HG03025 (cell line): ENCODE measurements around the gene ETS1.

Experiments used
- ATAC-seq: cut with Tn5 transposase; IDR thresholded peaks from one replicate; pipeline ENCODE4 v1.9.1; 2021; ENCODE audit warnings: mild to moderate bottlenecking, moderate library complexity; ENCODE audit not compliant: unreplicated experiment, low FRiP score

ETS1 gene, protein sequence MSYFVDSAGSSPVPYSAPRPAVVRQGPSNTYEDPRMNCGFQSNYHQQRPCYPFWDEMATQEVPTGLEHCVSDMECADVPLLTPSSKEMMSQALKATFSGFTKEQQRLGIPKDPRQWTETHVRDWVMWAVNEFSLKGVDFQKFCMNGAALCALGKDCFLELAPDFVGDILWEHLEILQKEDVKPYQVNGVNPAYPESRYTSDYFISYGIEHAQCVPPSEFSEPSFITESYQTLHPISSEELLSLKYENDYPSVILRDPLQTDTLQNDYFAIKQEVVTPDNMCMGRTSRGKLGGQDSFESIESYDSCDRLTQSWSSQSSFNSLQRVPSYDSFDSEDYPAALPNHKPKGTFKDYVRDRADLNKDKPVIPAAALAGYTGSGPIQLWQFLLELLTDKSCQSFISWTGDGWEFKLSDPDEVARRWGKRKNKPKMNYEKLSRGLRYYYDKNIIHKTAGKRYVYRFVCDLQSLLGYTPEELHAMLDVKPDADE

DNA sequence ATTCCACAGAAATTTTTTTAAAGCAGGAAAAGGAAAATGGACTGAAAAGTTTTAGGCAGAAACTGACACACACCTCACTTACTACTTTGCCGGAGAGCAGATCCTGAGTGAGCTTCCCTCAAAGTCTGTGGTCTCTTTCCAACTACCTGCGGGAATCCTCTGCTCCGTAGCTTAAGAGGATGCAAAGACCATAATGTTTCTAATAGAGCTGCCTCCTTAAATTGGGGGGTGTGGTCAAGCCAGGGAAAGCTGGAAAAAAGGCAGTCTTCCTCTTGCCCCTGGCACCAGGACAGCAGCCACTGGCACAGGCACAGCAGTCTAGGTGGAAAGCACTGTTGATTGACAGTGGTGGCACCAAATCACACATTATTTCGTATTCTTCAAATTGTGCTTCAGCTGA lies at the start of gene ETS1:
ETS1 (minus strand) TSS at position 144 of the 400 bp plus-strand sequence. CDS start 14,428 bp downstream, outside the sequence.
- ATAC-seq, result no peak

DNA sequence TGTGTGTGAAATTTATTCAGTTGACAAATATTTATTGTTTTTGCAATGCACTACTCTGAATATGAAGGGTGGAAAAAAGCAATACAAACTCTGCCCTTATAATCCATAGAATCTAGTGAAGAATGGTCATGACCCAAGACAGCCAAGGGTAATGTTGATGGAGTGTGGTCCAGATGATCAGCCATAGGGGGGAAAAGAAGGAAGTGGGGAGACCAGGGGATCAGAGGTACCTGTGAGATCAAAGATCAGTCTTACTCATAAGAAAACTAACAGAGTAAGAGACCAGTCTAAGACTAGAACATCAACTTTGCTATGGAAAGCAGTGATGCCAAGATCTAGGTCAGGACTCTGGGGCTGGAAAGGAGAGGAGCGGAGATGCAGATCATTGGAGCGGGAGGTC lies 47.0 kb upstream of the ETS1 start:
- ATAC-seq, result no peak

DNA sequence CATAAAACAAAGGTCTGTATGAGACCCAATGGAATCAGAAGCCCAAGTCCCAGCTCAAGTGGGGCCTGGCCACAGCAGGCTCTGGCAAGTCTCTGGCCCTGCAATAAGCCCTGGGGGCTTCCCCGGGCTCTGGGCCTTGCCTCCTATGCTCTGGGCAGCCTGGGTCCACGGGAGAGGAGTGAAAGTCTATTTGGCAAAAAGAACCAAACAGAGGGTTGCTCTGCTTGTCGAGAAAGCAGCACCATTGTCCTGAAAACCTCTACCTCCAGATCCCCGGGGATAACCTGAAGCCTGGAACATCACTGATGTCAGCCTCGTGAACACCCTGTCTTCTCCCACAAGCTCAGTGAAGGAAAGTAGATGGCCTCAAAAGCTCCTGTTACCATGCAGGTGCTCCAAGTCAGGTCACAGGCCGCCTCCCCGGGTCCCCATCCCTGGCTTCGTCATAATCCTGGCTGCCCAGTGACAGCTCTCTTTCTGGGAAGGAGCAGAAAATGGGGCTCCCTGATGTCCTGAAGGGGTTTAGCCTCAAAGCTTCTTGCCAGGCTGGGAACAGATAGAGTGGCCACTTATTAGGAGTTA lies 46.1 kb upstream of the ETS1 start:
- ATAC-seq, result no peak

DNA sequence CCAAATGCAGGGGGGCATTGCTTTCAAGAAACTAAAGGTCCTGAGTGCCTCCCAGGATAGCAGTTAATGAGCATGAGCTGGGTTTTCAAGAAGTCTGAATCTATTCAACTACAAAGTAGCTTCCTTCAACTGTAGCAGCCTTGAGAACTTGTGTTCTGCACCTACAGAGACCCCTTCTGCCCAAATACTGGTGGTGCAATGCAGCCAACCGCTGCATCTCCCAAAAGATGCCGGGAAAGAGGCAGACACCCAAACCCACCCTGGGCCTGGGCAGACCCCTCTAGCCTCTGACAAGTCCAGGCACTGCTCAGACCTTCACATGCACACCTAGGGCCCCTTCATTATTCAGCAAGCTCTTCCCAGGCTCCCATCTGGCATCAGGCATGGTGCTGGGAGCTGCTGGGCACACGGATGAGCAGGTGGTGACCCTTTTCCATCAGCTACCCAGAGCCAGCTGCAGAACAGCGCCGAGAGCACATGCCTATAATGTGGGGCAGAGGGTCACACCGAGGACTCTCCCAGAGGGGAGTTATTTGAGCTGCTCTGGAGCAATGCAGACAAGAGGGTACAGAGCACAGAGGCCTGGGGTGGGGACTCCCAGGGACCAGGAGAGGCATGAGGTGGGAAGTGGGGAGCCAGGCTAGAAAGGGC lies 44.9 kb upstream of the ETS1 start:
- ATAC-seq, result no peak

DNA sequence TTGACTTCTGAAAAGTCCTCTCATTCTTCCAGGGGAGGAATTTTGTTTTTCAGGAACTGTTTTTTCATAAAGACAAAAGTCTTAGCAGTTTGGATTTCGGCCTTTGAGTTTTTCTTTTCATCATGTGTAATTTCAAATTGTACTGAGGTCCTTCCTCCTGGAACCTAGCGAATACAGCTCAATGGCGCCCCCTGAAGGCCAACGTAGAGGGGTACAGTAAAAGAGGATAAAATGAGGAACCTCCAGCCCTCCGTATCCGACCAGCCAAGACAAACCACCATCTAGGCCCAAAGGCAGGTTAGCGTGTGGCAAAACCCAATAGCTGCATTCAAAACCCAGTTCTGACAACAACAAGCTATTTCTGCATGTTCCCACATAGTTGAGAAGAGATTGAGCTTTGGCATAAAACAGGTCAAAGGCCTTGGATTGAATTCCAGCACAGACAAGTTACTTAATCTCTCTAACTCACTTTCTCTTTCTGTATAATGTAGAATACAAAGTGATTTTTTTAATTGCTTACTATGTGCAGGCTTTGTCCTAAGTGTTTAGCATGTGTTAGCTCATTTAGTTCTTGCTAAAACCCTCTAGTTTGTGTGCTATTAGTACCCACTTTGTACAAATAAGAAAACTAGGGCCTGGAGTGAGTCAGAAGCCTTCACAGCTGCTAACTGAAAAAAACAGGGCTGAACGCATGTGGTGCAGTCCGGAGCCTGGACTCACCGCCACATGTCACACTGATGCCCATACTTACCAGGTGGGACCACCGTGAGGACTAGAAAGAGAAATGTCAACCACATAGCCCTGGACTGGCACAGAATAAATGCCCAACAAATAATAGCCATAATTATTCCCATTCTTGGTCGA lies 43.2 kb upstream of the ETS1 start:
- no peak for ATAC-seq

DNA sequence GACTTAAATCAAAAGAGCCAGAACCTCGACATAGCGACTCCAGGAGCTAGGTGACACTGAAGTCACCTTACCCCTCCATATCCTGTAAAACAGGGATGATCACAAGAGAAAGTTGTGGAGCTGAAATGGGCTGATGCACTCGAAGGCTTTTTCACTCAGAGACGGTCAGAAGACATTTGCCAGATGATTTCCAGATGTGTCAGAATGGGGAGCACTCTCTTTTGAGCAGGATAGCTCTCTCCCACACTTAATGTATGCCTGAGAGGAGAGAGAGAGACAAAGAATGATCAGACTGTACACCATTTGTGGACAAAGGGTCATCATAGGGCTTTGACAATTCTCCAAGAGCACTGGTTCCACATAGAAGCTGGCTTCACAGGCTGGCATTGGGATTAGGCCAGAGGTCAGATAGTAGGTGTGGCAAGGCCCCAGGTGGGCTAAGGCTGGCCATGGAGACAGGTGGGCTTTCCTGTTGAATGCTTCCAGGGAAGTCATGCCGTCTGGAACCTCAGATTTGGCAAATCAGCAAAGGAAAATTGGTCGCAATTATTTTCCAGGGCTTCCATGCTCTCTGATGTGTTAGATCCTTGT lies 42.3 kb upstream of the ETS1 start:
- no peak for ATAC-seq

DNA sequence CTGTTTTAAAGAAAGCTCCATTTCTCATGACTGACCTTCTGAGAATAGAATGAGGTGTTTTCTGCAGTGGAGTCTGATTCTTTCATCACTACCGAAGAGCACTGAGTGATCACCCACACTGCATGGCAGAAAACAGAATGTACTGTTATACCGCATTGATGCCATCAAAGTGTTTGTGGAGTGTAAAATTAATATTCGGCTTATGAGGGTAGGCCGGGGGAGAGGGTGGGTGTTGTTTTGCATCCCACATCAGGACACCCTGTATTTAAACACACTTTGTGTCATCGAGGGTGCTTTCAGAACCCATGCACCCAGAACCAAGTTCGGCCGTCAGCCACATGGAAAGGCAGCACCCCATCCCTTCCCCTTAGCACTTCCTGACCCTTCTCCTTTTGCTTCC lies 41.3 kb upstream of the ETS1 start:
- no peak for ATAC-seq

DNA sequence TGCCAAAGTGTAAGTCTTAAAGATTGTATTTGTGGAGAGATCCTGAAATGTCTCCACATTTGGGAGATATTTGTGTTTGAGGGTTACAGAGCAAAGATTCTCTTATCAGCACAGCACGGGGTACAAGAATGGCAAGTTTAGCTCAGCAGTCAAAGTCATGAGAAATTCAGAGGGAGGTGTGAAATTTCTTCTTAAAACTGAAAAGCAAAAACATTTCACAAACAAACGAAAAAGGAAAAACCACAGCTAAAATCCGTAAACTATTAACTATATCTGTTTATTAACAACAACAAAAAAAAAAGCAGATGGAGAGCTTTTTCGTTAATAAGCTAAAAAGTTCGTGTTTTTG lies 40.9 kb upstream of the ETS1 start:
- ATAC-seq, result no peak

DNA sequence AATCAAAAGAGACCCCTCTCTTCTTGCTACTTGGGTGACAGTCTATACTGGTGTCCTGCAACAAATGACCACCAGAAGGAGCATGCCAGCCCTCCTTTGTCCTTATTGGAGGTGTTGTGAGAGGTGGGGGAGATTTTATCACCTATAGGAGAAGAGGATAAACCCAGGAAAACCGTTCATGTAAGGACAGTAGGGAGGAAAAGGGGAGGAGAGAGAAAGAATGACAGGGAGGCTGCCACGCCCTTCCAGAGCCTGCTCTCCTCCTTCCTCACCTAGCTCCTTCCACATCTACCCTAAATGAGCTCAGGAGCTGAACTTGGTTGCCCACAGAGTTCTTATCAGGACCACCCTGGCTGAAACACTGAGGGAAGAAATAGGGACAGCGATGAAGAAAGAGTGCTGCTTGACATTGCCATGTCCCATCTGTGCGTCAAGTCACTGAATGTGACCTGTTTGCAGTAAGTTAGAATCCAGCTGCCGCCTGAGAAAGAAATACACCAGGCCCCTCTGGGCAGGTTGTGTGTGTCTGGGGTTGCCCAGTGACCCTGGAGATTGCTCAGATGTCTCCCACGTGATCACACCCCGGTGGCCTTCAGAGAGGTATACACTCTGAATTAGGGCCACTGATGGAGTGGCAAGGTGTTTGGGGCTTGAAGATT lies 40.4 kb upstream of the ETS1 start:
- ATAC-seq, result no peak

DNA sequence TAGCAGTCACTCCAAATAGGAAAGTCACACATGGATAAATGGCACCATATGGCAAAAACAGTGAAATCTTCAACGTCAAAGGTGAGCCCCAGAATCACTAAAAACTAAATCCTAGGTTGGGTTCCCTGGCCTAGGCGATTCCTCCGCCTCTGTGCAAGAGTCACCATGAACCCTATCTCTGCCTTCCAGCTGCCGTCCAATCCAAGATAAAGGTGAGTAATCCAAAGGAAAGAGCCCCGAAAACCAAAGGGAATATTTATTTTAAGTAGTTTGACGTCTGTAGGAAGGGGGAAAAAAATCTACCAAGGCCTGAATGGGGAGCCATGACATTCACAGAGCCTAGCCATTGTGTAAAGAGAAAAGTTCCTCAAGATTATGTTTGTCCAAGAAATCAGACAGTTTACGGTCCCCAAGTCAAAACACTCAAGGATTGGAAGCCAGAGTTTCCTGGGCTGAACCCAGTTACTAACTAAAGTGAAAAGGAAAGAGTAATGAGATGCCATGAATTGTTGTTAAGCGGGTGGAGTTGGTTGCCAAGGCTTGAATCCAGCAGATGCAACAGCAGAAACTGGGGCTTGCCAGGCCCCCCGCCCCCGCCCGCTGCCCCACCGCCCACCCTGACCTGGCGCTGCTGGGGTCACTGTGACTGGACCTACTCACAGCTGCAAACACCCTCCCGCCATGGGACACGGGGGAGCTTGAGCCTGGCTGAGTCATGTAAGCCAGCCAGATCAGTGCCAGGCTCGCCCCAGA lies 39.7 kb upstream of the ETS1 start:
- no peak for ATAC-seq

DNA sequence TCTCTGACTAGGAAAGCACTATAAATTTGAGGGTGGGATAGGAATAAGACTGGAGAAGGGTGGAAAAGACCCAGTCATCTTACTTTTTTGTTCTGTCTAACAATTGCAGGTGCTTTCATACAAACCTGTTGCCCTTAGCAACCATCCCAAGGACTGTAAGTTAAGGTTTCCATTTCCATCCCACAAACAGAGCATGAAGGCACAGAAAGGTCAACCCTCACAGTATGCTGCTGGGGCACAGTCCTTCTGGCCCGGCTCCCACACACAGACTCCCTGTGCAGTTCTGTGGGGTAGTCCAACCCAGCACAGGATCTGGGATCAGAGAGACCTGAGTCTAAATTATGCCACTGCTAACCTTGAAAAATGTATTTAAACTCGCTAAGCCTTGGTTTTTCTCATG lies 38.4 kb upstream of the ETS1 start:
- ATAC-seq, result no peak

DNA sequence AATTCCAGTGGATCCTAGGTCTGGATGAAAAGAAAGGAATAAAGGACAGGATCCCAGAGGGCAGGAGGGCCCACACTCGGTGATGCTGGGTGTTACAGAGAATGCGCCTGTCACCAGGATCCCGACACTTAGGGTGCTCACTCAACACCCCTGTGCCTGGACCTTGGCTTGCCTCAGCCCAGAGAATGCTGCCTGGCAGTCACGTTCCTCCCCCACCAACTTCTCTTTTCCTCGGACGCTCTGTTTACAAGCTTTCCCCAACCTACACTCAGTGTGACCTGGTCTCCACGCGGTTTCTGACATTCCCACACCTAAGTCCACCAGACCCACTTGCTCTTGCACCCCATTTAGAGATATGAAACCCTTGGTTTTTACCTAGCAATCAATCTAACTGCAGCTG lies 38.0 kb upstream of the ETS1 start:
- ATAC-seq, result no peak

DNA sequence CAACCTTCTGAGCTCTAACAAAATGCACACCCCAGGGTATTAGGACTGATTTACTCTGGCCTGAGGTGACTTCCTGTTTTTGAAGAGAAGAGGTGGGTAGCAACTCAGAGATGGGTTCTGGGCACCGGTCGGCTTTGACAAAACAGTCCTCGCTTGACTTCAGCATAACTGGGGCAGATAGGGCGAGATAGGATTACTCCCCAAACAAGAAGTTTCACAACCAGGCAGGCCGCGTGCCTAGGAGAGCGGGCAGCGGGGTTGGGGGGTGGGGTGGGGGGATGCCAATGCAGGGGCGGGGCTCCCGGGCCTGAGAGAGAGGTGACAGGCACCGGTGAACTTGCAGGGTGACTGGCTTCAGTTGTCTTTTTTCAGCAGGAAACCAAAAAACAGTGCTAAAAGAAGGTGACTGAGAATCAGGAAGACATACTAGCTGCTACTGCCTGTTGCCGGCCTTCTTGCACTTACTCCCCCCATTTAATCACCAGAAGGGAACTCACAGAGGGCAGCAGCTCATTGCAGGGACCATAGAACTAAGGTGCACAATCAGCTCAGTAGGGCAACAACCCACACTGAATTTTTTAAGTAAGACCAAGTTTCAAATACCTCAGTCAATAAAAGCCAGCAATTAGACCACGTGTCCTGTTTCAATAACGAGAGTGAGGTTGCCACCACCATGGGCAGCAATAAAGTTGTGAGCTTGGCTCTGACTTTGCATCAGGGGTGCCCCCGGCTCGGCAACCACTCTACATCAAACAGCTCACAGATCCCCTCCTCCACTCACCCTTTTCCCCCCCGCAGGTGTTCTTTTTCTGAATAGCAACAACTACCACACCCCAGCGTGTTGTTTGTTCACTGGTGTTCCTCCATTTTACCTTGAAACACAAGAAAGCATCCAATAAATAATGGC lies 37.2 kb upstream of the ETS1 start:
- peak; percentile 40 for ATAC-seq

DNA sequence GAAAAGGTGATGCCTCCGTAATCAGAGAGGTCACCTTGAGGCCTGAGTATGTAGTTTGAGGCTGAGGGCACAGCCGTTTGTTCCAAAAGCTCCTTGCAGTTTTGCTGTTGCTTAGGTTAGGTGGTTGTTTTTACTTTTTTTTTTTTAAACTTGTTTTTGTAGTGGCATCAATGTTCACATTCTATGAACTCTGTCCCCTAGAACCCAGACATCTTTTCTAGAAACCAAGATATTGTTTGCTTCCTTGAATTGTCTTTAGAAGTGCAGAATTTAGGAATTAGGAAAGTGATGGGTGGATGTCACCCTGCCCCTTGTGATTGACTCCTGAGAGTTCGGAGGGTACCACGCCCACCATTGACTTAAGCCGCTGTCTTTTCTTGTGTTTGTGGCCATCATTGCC lies 35.7 kb upstream of the ETS1 start:
- ATAC-seq, result no peak

DNA sequence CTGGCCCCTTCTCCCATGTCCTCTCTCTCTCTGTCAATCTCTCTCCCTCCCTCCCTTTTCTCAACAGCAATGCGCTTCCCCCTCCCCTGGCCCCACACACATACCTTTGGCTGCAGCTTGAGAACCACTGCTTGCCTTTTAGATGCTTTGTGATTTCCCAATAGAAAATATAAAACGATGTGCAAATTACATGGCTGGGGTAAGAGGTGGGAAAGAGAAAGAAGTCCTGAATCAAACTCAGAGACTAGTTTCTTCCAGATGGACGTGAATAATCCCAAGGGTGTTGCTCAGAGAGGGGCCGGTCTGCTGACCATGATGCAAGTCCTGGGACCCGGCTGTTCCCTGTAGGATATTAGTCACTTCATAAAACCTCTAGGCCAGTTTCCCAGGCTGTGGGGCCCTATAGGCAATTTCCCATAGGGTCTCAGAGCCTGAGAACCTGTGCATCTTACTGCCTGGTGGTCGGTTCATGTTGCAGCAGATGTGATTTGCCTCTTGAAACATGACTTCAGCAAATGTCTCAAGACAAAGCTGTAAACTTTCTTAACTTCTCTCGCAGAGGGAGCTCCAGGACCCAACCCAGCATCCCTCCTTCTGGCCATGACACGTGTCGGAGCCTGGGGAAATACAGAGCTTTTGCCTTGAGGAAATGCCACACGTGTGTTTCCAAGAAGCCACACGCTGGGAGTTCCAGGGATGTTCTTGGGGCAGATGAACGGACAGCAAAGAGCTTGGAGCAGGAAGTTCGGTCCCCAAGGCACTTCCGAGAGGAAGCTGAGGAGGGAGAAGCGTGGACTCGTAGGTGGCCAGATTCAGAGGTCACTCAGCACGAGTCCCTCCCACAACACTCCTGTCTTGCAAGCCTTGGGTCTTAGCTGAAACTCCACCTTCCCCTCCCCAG lies 34.5 kb upstream of the ETS1 start:
- no peak for ATAC-seq

DNA sequence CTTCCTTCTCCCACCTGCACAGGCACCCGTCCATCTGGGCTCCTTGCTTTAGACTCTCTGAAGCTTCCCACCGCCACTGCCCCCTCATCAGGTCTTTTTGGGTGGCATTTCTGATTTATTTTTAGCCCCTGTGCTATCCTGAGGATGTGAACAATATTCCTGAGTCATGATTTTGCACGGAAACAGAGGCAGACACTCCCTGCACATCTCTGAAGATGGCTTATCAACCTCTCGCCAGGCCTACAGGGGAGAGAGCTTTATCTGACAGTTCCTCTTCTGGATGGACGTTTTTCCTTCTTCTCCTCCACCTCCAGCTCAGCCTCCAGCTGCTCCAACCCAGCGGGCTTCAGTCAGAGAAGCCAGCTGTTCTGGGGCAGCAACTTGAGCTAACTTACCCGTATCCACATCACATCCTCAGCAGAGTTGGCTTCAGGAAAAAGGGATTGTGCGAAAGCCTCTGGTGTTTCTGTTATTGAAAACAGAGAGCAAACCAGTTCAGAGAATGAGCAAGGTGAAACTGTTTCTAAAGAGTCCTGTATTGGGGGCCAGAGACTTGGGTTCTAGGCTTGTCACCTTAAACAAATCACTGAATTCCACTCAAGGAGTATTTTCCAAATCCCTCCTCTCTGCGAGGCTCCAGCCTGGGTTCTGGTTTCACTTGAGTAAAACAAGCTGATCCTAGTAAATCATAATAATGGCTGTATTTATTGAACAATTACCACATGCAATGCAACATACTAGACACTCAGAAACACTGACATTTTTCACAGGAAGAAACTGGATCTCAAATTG lies 33.1 kb upstream of the ETS1 start:
- ATAC-seq, result no peak
